GM18505 (cell line): ENCODE results near the gene RNF224.

Experiments
- ATAC-seq: cut with Tn5 transposase; IDR thresholded peaks from one replicate; pipeline ENCODE4 v1.9.1; 2021; ENCODE audit not compliant: unreplicated experiment
- POLR2A ChIP-seq: IDR thresholded peaks from 4 replicates; pipeline ENCODE4 v1.6.1; 2011; ENCODE audit warnings: borderline replicate concordance; ENCODE audit not compliant: insufficient read depth, insufficient read length; ENCODE audit errors: extremely low read depth

RNF224 gene

DNA sequence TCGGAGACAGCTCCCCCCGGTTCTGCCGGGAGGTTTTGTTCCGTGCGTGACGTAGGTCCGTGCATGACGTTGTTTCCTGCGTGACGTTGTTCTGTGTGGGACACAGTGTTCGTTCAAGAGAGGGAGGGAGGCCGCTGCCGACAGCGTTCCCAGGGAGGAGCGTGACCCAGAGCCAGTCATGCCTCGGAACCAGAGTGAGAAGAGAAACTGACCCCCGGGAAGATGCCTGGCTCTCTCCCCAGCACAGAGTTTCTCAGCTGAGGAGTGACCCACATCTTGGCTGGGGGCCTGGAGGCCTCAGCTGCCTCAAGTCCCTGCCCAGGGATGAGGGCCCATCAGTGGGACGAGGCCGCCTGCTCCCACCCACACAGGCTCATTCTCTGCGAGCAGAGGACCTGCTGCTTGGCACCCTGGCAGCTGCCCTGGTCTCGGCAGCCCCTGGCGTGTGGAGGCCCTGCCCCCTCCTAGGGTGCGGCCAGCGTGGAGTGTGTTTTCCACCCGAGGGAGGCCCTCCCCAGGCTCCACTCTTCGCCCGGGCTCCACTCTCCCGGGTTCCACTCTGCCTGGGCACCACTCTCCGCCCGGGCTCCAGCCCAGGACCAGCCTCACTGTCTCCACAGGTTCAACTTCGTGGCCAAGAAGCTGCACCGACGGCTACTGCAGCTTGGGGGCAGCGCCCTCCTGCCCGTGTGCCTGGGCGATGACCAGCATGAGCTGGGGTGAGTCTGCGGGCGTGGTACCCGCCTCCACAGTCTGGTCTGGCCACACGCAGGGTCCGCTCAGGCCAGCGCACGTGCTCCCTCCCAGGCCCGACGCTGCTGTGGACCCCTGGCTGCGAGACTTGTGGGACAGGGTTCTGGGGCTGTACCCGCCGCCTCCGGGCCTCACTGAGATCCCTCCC lies 13.9 kb upstream of the RNF224 start:
- TF ChIP-seq POLR2A, result no peak
- no peak for ATAC-seq

DNA sequence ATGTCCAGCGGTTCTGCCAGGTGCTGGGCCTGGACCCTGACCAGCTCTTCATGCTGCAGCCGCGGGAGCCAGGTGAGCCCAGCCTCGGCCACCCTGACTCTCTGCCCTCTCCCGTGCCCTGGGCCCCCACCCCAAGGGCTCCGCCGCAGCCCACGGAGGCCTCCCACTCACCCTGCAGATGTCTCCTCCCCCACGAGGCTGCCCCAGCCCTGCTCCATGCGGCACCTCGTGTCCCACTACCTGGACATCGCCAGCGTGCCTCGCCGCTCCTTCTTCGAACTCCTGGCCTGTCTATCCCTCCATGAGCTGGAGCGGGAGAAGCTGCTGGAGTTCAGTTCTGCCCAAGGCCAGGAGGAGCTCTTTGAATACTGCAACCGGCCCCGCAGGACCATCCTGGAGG lies 12.7 kb upstream of the RNF224 start:
- ATAC-seq, result no peak
- no peak for TF ChIP-seq POLR2A

DNA sequence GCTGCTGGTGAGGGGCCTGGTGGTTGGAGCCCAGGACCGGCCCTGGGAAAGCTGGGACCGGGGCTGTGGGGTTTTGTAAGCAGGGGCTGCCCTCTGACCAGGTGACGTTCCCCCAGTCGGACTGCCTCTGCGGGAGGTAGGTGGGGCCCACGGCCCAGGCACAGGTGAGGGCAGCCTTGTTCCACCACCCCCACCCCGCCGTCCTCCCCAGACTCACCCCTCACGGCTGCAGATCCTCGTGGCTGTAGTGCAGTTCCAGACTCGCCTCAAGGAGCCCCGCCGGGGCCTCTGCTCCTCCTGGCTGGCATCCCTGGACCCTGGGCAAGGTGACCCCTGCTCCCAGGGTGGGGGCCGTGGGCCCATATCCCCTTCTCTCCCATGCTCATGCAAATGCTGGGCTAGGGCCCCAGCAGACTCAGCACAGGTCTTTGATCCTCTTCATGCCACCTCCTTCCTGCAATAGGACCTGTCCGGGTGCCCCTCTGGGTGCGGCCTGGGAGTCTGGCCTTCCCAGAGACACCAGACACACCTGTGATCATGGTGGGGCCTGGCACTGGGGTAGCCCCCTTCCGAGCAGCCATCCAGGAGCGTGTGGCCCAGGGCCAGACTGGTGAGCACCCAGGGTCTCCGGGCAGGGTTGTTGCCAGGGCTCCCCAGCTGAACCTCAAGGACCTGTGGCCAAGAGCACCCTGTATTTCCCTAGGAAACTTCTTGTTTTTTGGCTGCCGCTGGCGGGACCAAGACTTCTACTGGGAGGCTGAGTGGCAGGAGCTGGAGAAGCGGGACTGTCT lies 11.9 kb upstream of the RNF224 start:
- no peak for ATAC-seq
- TF ChIP-seq POLR2A, result no peak

DNA sequence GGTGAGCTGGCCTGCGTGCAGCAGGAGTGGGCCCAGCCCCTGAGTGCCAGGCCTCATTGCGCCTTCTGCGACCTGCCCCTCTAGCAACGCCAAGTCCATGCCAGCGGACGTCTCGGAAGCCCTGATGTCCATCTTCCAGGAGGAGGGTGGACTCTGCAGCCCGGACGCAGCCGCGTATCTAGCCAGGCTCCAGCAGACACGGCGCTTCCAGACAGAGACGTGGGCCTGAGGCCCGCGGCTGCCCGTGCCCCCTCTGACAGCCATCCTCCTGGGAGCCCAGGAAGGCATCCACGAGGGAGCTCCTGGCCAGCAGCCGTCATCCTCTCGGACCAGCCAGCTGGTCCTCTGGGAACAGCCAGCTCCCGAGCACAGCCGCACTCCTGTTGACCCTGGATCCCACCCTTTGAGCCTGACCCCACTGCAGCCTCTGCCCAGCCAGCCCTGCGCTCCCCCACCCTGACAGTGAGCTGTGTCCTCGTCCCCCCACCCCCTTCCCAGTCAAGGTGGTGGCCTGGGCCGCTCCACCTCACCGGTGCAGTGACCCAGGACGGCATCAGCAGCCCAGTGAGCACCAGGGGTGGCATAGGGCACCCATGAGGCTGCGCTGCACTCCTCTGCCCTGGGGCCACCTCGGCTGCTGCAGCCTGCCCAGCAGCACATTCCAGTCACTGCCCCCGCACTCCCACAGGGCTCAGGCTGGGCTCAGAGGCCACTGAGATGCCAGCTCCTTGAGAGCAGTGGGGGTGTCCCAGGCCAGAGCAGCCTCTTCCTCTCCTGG lies 10.9 kb upstream of the RNF224 start:
- ATAC-seq, result no peak
- no peak for TF ChIP-seq POLR2A

DNA sequence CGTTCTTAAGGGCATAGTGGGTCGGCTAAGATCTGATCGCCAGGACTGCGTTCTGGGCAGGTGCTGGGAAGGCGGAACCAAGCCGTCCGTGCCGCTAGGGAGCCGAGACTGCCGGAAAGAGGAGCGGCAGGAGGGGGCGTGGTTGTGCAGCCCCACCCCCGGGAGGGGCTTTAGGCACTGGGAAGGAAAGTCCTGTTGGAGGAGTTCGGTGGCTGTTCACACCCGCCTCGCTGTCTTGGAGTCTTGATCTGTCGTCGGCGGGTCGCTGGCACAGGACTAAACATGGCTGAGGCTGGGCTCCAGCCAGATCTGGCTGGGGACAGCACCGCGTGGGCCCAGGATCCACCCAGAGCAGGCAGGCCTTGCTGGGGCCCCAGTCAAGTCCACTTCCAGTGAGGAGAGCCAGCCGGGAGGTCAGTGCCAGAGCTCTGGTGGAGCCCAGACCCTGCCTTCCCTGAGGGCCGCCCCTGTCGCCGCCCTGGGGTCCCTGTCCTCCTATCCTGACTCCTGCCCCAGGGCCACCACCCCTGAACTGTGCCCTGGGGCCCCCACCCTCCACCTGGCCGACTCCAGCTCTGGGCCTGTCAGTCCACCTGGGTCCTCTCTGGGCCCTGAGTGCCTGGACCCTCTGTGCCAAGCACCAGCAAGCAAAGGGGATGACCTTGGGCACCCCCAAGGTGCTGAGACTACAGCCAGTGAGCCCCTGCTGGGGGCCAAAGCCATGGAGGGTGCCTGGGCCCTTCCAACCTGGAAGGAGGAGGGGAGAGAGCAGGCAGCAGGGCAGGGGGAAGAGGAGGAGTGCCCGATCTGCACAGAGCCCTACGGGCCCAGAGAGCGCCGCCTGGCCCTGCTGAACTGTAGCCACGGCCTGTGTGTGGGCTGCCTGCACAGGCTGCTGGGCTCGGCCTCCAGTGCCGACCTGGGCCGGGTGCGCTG lies 9.8 kb upstream of the RNF224 start:
- no peak for TF ChIP-seq POLR2A
- no peak for ATAC-seq

DNA sequence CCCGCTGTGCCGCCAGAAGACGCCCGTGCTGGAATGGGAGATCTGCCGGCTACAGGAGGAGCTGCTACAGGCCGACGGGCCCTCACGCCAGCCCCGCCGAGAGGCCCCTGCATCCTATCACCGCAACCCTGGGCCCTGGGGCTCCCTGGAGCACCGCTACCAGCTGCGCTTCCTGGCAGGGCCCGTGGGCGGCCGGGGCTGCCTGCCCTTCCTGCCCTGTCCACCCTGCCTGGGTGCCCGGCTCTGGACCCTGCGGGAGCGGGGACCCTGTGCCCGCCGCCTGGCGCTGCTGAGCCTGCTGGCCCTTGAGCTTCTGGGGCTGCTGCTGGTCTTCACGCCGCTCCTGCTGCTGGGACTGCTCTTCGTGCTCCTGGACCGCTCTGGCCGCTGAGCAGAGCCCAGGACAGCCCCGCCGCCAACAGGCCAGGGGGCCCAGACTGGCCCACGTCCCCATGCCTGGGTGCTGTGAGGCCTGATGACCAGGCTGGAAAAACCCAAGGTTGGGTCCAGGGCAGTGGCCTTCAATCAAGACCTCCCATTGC lies 9.0 kb upstream of the RNF224 start:
- ATAC-seq, result no peak
- TF ChIP-seq POLR2A, result no peak

DNA sequence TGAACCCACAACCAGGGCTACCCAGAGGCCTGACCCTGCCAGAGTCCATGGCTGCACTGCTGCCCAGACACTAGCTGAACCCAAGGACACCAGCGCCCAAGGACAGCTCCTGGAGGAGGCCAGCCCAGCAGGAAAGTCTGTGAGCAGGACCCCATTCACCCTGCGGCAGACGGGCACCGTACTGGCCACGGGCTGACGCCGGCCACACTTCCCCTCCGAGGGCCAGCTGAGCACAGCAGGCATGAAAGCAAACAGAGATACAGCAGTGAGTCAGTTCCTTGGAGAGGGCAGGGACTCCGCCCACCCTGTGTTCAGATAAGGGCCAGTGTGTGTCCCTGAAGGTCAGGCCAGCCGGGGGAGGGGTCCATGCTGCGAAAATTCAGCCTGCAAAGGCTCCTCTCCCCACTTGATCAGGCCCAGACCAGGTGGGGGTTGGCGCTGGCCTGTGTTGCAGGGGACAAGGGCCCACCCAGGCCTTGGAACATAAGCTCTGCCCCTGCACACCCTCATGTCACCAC lies 8.5 kb upstream of the RNF224 start:
- no peak for ATAC-seq
- no peak for TF ChIP-seq POLR2A

DNA sequence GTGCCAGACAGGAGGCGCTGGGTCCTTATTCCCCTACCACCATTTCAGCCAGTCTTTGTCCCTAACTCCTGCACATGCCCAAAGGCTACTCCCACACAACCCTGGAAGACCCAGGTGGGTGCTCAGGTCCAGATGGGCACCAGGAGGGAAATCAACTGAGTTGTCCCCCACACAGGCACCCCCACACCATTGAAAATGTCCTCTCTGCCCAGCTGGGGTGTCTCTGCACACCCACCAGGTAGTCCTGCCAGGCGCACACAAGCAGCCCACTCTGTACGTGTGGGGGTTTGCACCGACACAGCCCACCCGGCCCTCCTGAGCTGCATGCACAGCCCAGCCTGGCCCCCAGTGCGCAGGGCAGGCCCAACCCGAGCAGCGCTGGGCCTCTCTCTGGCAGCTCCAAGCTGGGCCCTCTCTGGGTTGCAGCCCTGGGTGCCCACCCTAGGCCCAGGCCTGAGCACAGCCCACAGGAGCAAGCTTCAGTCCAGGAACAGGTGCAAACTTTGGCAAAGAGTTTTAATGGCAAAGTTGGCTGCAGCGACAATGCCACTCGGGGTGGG lies 7.5 kb upstream of the RNF224 start:
- ATAC-seq, result no peak
- TF ChIP-seq POLR2A, result no peak

DNA sequence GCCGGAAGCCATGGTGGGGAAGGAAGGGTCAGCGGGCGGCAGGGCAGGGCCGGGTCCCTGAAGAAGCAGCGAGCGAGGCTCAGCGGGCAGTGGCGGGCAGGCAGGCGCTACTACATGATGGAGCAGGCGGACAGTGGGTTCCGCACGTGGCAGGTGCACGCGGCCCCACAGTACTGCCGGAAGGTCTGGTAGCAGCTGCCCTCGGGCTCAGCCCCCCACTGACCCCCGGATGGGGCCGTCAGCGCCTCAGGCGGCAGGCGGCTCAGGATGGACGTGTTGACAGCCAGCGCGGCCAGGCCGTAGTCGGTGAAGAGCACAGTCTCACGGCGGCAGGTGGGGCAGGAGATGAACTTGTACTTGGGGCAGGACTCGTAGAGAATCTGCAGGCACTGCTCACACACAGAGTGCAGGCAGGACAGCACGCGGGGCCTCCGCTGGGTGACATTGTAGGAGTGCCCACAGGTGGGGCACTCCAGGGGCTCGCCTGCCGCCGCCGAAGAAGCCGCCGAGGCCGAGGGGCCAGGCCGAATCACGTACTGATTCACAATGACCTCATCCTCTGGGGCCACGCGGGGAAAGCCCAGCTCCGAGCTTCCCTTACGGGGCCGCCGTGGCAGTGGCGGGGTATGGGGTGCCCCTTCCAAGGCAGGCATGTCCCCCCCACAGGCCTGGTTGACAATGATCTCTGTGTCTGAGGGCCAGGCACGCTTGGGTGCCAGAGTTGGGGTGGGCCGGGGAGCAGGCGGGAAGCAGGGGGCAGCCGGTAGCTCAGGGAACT lies 6.8 kb upstream of the RNF224 start:
- no peak for TF ChIP-seq POLR2A
- no peak for ATAC-seq

DNA sequence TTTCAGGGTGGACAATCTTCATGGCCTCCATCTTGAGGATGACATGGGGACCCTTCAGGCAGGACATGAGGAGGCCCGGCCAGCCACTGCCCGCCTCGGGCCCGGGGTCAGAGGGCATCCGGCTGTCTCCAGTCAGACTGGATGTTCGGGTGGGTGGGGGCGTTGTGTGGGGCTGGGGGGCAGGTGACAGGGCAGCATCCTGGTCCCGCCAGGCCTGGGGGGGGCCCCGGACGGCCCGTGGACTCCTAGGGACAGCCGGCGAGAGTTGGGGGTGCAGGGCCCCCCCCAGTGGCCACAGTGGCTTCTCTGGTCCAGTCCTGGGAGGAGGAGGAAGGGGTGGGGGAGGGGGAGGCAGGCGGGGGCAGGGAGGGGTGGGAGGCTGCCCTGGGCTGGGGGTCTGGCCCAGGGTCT lies 6.2 kb upstream of the RNF224 start:
- no peak for ATAC-seq
- no peak for TF ChIP-seq POLR2A
